NOMO-1 treated with dmso at 0.1 percent for 144 hours (cell line): ENCODE measurements around the gene RAE1.
"Not testable (repeated sequence)": the region's sequence is repeated elsewhere in the genome, so short reads cannot be mapped to it uniquely, and the experiment has no call there.

Experiments
- DNase-seq: peaks from one replicate; lab custom pipeline; 2025; ENCODE audit not compliant: unreplicated experiment; lab: John Stamatoyannopoulos, UW

RAE1 gene

DNA sequence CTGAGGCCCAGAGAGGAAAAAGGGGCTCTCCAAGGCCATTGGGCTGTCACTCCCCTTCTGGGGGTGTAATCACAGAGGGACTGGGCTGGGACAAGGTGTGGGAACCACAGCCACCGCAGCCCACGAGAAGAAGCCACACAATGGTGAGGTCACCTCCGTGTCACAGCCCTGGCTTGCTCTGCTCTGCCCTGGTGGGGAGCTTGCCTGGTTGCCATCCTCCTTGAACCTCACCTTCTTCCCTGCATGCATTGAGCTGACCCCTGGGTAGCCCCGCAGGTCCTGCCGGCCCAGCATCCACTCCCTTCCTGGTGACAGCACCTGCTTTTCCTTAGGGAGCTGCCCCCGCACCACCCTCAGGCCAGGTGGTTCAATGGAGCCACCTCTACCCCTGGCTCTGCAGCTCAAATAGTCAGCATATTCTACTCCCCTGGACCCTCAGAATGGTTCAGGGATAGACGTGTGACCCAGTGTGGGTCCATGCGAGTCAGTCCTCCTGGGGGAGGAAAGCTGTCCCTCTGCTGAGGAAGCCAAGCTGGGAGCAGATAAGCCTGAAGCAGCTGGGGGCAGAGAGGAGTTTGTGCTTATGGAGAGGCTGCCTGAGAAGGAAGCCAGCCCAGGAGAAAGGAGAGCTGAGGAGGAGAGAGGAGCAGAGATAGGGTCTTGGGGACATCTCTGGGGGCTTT lies 61.4 kb downstream of the RAE1 start:
- no peak for DNase-seq

DNA sequence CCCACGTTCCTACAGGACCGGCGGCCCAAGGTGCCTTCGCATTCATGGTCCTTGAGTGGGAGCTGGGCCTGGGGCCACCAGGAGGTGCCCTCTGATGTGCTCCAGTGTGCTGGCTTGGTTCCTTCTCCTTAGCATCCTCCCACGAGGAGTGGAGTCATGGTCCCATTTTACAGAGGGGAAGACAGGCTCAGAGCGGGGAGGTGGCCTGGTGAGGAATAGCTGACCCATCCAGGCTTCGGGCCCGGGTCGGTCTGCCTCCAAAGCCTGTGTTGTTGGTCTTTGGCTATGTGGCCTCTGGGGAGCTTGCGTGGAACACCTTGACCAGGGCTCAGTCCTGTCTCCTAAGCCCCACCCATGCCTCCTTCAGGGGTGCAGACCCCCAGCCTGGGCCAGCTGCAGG lies 62.9 kb downstream of the RAE1 start:
- DNase-seq, result no peak

DNA sequence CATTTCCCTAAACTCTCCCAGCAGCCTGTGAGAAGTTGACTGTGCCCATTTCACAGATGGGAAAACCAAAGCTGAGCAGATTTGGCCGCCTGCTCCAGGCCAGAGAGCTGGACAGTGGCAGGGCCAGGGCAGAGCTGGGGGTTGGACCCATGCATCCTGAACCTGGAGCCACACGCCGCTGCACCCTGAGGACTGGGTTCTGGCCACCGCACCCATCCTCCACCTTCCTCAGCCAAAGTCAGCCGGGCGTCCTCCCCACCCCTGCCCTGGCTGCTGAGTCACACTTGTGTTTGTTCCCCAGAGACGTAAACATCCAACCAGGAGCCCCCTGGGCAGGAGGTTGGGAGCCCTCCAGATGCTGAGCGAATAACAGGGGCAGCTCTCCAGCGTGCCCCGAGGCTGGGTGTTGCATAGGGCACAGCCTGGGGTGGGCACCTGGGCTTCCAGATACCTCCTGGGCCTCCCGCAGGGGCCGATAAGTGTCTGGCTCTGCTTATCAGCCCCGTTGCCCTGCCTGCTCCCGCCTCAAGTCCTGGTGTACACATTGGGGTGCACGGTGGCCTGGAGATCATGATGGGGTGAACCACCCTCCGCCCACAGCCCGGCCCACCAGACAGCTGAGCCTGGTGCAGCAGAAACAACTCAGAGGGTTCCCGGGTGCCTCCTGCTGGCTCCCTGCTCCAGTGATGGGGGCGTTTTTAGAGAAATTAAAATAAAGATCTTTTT lies 64.0 kb downstream of the RAE1 start:
- no peak for DNase-seq

DNA sequence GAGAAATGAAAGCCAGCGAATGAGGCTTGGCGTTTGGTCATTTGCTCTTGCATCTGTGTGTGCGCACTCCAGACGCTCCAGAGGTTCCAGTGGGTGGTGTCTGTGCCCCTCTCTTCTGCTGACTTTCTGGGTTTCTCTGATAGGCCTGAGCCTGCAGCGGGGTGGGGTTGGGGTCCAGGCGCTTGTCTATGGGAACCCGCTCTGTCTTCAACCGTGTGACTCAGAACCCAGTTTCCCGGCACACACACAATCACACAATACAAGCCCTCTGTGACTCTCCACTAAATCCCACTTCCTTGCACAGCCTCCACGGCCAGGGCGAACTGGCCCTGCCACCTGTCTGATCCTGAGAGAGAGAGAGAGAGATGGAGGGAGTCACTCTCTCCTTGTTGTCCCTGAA lies 64.7 kb downstream of the RAE1 start:
- DNase-seq, result no peak

DNA sequence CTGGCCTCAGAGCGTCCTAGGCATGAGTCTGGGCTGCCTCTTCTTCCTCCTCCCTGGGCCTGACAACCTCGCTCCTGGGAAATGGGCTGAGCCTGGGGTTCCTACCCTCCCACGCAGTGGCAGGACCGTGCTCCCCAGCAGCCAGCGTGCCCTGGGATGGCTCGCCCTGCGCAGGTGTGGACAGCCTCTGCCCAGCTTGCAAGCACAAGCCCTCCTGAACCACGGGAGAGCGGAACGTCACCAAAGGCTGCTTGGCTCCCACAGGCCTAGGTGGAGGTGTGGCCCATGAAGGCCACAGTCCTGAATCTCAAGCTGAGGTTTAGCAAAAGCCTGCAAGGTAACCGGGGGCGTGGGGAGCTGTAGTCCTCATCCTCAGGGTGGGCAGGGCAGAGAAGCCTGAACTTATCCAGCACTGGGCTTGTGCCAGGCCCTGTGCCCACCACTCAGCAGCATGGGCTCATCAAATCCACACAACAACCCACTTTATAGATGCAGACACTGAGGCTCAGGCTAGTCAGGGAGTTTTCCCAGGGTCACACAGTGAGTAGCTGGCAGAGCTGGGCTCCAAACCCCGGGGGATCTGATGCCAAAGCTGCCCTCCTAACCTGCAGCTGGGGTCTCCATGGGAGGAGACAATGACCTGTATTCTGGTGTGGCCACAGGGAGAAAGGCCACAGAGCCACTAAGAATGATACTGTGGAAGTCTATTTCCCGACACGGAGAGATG lies 65.4 kb downstream of the RAE1 start:
- no peak for DNase-seq

DNA sequence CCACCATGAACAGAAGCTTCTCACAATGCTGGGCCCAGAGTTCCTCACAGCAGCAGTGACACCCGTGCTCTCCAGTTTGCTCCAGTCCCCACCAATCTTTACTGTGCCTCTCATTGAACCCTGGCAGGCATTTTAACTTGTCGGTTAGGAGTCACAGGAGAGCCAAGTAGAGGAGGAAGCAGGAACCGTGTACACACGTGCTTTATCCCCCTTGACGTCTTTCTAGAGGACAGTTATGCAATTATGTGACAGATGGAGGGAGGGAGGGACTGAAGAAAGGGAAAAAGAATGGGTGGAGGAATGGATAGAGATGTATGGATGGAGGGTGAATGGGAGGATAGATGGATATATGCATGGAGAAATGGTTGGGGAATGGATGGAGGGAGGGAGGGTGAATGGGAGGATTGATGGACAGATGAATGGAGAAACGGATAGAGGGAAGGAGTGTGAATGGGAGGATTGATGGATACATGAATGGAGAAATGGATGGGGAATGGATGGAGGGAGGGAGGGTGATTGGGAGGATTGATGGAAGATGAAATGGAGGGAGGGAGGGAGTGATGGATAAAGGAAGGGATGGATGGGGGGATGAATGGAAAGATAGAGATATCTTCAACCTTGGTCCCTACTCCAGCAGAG lies 66.1 kb downstream of the RAE1 start:
- peak; percentile 27 for DNase-seq

DNA sequence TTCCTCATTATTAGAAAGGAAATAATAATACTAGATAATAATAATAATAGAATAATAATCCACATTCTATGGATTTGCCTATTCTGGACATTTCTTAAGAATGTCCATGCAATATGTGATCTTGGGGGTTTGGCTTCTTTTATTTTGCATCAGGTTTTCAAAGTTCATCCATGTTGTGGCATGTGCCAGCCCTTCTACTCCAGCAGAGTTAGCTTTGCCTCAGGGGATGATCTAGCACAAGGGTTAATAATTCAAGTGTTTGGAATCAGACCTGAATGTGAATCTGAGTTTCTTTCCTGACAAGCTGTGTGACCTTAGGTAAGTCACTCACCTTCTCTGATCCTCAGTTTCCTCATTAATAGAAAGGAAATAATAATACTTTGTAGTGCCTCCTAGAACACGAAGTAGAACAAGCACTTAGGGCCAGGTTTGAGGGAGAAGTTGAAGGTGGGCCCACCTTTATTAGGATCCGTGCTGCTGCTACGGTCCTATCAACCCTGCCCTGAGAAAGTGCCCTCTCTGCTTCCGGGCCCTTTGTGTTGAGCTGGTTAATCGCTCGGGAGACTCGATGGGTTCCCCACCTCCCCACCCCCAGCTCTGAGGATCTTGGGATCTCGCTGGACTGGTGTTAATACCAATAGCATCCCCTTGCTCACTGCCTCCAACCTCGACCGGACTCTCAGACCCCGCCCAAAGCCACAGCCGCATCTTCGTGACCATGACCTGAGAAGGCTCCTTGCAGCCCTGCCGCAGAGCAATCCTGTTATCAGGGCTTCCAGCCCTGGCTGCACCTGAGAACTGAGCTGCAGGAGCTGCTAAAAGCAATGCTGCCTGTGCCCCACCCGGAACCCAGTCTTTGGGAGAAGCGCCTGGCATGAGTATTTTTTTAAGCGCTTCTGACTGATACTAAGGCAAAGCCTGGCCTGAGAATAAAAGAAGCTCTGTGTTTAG lies 67.0 kb downstream of the RAE1 start:
- no peak for DNase-seq

DNA sequence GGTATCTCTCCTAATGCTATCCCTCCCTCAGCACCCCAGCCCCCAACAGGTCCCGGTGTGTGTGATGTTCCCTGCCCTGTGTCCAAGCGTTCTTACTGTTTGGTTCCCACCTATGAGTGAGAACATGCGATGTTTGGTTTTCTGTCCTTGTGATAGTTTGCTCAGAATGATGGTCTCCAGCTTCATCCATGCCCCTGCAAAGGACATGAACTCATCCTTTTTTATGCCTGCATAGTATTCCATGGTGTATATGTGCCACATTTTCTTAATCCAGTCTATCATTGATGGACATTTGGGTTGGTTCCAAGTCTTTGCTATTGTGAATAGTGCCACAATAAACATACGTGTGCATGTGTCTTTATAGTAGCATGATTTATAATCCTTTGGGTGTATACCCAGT lies 68.4 kb downstream of the RAE1 start:
- DNase-seq, result not testable (repeated sequence)

DNA sequence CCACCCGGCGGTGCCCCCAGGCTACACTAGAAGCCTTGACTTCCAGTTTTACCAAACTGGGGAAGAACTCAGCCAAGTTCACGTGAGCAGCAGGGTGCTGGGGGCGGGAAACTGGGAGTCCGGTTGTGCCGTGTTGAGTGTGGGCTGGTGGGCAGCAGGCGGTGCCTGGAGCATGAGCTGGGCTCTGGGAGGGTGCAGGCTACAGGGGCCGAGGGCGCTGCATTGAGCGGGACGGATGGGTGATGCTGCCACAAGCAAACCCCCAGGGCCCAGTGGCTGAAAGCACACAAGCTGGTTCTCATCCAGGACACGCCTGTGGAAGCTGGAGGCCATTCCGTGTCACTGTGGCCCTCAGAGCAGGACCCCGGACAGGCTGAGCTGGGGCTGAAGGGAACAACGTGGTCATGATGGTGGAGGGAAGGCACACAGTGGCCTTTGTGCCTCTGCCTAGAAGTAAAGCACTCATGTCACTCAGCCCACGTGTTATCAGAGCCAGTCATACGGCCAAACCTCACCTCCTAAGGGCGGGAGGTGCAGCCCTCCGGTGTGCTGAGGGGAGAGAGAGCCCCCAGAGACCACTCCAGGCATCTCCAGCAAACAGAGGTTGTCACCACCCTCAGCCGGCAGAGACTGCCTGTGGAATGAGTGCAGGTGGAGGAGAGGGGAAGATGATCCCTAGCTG lies 69.7 kb downstream of the RAE1 start:
- DNase-seq, result no peak

DNA sequence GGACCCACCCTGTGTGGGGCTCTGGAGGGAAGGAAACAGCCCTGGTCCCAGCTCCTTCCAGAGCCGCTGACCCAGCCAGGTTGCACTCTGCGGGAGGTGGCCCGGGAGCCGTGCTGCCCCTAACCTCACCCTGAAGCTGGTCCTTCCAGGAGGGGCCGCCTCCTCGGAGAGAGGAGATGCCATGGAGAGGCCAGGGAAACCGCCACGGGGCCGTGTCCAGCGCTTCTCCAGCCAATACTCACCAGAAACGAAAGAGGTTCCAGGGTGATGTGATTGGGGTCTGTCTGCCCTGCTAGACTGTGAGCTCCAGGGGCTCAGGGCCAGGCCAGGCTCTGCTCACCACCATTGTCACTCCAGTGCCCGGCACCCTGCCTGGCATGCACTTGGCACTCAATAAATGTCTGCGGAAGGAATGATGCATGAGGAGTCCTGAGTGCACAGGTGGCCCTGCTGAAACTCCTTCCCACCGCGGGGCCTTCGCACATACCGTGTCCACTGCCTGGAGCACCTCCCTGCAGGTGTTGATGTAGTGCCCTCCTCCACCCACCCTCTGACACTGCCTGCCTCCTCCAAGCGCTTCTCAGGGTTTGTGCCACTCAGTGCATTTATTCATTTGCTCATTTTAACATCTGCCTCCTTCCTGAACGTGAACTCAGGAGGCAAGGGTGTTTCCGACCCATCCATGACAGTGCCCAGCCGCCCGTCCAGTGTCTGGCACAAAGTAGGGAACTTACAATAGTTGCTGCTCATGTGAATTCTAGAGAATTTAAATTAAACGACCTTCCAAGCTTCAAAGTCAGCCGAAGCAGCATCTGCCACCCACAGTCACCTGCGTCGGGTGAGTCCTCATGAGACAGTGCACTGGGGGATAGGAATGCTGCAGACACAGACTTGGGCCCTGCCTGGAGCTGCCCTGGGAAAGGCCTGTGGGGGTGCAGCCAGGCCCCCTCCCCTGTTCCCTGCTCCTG lies 70.5 kb downstream of the RAE1 start:
- DNase-seq, result no peak

DNA sequence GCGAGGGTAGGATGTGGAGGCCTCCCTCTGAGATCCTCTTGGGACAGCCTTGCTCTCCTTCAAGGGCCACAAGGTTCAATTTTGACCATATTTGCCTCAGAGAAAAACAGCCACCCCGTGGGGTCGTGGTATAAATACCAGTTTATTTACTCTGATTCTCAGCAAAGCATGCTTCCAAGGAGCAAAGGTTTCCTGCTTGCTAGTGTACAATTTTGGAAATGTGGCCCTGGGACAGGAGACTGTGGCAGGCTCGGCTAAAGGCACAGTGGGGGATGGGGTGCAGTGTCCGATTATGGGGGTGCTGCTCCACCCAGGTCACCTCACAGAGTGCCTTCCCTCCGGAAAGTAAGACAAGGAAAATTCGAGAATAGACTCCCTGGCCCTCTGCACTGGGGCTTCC lies 71.2 kb downstream of the RAE1 start:
- no peak for DNase-seq

DNA sequence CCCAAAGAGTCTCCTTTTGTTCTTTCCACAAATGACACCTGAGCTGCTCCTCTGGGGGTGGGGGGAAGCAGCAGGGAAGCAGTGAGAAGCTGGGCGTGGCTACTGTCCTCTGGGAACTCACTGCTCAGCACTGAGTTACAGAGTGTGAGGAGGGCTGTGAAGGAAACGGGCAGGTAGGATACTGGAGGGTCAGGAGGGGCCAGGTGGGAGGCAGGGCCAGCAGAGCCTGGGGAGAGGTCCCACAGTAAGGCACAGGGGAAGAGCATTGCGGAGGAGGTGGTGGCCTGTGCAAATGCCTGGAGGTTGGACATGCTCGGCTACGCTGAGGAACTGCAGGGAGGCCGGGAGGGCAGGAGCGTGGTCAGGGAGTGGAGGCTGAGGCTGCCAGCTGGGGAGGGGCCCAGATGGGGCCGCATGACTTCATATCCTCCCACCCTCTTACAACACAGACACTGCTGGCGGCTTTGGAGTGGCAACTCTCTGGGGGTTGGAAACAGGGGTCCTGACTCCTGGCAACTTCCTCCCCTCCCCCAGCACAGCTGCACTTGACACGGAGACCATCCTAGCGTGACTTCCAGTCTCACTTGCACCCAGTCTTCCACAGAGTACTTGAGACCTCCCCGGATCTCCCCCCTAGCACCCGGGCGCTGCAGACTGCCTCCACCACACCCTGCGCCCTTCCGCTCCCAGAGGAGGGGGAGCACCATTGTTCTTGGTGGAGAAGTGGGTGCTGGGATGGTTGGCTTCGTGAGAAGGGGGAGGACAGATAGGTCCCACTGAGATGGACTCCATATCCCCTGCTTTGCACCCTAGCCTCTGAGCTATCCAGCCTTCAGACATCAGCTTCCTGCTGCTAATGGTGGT lies 74.3 kb downstream of the RAE1 start:
- no peak for DNase-seq

DNA sequence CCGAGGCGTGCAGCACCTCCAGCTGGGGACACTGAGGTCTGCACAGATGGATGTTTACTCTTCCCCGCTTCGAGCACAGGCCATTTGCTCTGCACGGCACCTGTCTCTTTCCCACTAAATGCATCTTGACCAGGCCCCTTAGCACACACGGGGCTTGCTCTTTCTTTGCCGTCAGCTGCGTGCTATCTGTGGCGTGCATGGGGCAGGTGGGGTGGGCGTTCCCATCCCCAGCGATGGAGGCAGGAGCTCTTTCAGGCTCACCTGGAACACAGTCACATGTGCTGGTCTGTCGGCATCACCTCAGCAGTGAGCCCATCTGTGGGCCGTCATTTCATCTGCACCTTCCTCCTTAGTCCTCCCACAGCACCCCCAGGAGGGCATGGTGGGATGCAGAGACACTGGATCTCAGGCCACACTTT lies 75.2 kb downstream of the RAE1 start:
- no peak for DNase-seq

DNA sequence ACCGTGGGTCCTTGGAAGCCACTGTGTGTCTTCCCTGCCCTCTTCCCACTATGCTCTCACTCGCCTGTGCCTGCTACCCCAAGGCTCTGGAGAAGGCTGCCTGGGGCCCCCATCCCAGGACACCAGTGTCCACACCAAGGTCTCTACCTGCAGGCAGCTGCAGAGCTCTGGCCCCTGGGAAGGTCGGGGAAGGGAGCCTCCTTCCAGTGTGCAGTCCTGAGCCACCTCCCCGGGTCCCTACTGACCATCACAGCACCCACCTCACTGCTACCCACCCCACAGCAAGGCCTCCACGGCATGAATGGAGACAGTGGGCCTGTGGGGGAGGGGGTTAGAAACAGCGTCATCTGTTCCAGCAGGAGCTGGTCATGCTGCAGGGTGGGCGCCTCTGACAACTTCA lies 75.8 kb downstream of the RAE1 start:
- no peak for DNase-seq

DNA sequence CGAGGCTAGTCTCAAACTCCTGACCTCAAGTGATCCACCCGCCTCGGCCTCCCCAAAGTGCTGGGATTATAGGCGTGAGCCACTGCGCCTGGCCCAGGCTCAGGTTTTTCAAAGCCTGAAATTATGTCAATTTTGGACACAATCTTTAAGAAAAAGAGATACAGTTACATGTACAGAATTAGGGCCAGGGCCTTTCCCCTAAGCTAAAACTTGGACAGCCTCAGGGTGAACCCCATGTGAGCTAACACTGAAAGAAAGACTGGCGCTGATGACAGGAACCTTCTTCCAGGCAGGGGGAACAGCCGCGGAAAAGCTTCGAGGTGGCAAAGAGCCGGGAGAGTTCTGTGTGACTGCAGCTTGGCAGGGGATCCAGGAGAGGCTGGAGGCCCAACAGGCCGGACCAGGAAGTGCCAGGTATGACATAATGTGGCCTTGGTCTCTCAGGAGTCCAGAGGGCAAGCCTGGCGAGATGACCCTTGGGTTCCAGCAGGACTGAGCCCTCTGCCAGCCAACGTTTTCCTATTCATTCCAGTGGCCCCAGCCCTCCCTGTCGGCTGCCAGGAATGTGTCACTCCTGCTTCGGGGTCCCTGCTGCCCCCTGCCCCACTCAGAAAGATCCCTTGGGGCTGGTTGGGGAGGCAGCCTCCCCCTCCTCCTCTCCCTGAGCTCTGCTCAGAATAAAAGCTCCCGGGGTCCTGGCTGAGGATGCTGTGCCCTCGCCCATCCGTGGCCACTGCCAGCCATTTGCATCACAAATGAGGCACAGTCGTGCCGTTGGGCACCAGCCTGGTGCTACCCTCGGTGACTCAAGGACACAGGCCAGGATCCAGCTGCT lies 77.5 kb downstream of the RAE1 start:
- no peak for DNase-seq
